ENCODE data around the gene KRT82.
"Not testable (repeated sequence)": the region's sequence is repeated elsewhere in the genome, so short reads cannot be mapped to it uniquely, and the experiment has no call there.

Gene KRT82

DNA sequence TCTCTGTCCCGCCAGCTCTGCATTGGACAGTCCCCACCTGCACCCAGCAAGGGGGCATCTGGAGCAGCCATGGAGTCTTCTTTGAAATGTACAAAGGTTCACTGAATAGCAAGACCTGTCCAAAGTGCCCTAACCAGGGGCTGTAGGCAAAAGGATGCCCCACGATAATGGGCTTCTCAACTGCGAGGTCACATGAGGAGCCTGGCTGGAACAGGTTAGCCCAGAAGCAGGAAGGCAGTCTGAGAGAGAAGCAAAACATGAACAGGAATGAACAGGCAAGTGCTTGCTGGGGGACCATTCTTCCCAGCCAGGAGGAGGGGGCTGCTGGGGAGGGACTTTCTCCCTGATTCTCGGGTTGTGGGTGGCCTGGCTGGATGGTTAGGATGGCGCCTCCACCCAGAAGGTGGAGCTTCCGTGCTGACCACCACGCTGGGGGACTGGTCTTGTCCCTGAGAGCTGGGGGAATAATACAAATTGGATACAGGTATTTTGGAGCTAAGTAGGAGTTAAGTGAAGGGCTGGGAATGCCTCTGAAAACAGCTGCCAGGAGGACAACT lies 46.0 kb downstream of the KRT82 start:
- no peak for DNase-seq (ENCODE audit: low spot score)

DNA sequence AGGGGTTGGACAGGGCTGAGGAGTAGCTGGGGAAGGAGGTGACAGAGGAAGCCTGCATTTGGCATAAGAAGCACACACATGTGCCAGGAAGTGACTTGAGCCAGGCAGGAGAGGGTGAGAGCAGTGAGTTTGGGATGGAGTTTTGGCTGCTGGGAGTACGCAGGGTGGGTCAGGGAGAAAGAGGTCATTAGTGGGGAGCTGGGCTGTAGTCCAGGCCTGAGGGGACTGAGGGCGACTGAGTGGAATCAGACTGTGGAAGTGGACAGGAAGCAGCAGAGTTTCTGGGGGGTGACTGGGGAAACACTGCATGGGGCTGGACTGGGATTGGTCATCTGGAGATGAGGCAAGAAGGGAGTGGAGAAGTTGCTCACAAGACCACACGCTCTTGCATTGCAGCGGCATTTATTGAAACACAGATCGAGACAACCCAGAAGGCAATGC lies 46.5 kb downstream of the KRT82 start:
- DNase-seq (ENCODE audit: low spot score): no peak

- peak; percentile 24 for DNase-seq (ENCODE audit: low spot score)
Measured at GRCh38 chr12:52358575-52359350, 47.4 kb downstream of the KRT82 start.

GRCh38 chr12:52356762-52357580 lies 49.2 kb downstream of the KRT82 start:
- DNase-seq (ENCODE audit: low spot score): no peak

GRCh38 chr12:52356031-52356761 lies 49.9 kb downstream of the KRT82 start:
- DNase-seq (ENCODE audit: low spot score): no peak

DNA sequence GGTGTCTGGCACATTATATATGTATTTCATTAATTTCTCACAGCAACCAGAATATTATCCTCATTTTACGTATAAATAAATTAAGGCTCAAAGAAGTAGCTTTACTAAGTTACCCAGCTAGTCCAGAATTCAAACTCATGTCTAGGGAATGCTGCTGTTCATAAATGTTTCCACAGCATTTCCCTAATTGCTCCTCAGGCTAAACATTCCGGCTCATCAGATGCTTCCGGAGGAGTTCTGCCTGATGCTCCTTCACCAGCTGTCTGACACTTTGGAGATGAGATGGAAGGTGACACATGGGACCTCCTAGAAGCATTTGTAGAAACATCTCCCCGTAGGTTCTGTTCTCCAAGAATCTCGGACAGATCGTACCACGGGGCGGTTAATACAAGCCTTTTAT lies 51.0 kb downstream of the KRT82 start:
- DNase-seq (ENCODE audit: low spot score): no peak

DNA sequence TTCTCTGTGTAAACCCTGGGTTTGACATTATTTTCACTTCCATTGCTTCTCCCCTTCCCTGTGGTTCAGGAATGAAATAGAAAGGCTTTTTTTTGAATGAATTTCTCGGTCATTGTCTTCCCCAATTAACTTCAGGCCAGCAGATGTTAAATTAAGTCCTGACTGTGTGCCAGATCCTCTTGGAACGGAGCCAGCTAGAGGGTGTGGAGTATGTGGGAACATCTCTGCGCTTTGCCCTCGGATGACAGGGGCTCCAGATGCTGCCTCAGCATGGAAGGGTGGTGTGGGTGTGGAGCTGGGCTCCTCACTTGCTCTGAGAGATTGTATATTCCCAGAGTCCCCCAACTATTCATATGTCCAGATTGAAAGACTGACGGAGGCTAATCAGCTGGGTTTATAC lies 51.9 kb downstream of the KRT82 start:
- no peak for DNase-seq (ENCODE audit: low spot score)

- no peak for DNase-seq (ENCODE audit: low spot score)
Measured at GRCh38 chr12:52353766-52354165, 52.4 kb downstream of the KRT82 start.

DNA sequence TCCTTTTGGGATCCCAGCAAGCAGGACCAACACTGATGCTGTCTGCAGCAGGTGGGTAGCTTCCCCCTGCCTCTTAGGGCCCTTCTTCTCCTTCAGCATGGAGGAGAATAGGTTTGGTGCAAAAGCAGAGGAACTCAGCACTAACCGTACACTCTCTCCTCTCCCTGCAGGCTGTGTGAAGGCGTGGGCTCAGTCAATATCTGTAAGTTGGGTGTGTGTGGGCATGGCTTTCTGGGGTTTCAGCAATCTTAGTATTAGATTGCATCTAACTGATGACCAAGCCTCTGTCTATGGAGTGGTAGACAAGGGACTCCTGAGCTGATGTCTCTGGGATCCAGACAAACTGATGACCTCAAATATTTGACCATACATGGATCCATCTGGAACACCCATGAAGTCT lies 53.2 kb downstream of the KRT82 start:
- no peak for DNase-seq (ENCODE audit: low spot score)

DNA sequence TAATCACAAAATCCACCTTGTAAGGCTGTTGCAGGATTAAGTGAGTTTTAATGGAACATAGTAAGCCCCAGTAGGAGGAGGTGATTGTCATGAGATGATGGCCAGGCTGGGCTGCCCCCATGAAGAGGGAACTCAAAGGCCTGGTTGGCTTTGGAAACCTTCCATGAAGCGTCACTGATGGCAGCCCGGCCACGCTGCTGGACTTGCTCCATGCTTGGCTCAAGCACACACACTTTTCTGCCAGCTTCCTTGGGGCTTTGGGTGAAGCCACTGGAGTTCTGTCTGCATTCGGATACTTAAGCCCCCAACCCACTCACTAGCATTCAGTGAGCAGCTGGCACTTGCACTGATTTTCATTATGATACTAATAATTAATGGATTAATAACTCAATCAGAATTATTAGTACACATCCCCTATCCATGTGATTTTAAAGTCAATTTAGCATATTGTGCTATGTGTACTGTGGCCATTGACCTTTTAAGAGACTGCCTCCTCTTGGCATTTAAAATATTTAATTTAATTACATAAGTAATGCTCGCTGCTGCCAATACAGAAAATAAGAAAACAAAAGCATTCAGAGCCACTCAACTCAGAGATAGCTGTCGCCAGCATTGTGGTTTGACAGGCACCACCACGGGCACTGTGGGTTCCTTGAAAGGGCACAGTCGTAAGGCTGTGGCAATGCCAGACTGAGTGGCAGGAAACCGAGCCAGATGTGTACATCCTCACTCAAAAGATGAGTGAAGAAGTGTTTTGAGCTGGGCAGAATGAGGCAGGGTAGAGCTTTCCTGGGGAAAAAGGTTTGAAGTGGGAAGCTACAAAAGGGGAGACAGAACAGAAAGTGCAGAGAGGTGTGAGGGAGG lies 54.7 kb downstream of the KRT82 start:
- DNase-seq (ENCODE audit: low spot score): peak; percentile 64

DNA sequence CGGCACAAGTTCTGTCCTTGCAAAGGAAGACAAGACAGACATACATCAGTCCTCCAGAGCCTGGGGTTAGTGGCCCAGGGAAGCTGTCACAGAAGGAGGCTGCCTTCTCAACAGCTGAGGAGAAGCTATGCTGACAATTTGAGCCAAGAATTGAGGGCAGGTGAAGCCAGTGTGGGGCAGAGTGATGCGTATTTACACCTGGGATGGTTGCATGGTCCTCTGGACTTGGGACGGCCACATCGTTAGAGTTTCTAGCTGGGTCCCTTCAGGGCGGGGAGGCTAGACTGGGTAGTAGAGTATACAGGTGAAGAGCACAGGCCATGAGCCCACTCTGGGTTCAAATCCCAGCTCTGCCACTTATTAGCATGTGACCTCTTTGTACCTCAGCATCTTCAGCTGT lies 55.3 kb downstream of the KRT82 start:
- DNase-seq (ENCODE audit: low spot score): no peak

DNA sequence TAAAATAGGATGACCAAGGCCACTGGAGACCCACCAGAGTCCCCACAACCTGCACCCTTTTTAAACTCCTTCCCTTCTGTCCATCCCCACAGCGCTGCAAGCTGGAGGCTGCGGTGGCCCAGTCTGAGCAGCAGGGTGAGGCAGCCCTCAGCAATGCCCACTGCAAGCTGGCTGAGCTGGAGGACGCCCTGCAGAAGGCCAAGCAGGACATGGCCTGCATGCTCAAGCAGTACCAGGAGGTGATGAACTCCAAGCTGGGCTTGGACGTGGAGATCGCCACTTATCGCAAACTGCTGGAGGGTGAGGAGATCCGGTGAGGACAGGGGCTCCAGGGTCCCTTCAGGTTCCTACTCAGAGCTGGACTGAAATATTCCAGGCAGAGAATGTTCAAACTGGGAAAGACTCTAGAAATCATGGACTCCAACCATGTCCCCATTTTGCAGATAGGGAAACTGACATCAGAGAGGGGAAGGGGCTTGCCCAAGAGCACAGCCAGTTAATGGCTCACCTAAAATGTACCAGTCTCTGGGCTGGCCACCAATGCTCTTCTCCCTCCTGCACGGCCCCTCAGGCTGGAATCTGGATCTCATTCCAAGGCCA lies 56.0 kb downstream of the KRT82 start:
- DNase-seq (ENCODE audit: low spot score): no peak

DNA sequence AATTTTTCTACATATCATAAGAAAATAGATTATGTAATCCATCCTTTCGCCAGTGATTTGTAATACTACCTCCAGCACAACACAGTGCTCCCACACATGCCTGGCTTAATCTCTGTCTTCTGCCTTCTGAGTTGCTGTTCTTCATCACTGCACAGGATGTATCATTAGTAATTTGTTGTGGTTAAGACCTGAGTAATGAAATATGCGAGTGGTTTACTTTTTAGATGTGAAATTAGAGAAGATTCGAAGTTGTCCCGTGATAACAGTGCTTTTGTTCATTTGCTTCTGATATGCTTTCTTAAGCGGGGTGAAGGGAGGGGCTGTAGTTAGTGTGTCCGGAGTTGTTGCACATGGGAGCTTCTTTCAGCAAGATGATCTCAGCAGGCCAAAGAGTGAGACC lies 56.9 kb downstream of the KRT82 start:
- no peak for DNase-seq (ENCODE audit: low spot score)

GRCh38 chr12:52347551-52348510 lies 58.3 kb downstream of the KRT82 start:
- no peak for DNase-seq (ENCODE audit: low spot score)

DNA sequence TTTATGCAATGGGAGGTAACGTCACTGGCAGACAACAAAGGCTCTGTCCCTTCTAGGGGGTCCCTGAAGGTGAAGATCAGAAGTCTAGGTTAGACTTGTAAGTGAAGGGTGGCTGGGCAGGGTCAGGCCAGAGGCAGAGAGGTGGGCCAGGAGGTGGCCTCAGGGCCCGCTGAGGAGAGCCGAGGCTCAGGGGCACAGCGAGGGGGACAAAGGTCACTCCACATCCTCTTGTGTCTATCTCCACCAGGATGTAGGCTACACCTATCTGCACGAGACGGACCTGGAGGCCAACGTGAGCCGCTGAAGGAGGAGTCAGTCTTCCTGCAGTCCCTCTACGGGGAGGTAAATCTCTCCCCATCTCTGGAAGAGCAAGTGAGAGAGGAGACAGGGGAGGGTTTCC lies 59.1 kb downstream of the KRT82 start:
- DNase-seq (ENCODE audit: low spot score): no peak

DNA sequence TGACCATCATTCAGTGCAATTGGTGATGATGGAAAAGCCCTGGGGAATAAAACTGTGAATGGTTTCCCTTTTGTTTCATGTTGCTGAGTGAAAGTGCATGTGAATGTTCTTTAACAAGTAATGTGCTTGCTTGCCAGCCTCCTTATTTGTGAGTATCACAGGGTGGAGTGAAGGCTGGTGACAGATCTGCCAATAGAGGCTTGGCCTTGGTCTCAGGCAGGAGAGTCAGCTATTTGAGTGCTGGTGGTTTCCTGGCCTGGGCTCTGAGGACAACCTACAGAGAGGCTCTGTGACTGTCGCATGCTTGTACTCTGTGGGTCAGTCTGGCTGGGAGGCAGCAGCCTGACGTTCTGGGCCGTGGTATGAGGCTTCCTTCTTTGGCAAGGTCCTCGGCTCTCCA lies 59.5 kb downstream of the KRT82 start:
- DNase-seq (ENCODE audit: low spot score): no peak

GRCh38 chr12:52345041-52345440 lies 61.1 kb downstream of the KRT82 start:
- DNase-seq (ENCODE audit: low spot score): not testable (repeated sequence)

DNA sequence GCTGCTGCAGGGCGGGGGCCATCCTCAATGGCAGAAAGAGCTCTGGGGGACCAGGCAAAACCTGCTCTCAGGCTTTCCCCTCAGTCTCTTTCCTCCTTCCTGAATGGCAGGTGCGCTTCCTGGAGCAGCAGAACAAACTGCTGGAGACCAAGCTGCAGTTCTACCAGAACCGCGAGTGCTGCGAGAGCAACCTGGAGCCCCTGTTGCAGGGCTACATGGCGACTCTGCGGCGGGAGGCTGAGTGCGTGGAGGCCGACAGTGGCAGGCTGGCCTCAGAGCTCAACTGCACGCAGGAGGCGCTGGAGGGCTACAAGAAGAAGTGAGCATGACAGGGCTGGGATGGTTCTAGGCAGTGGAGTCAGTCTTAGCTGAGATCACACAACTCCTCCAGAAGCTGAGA lies 62.0 kb downstream of the KRT82 start:
- DNase-seq (ENCODE audit: low spot score): no peak

All from CD4-positive, alpha-beta T cell treated with Interleukin-2 at 100 ng/mL for 4 hours (primary cell).